HG02938 (cell line): Measurements from ENCODE around the gene PXYLP1.

ENCODE experiments used
- ATAC-seq: cut with Tn5 transposase; IDR thresholded peaks from one replicate; pipeline ENCODE4 v1.9.1; 2021; ENCODE audit warnings: mild to moderate bottlenecking, moderate library complexity; ENCODE audit not compliant: unreplicated experiment

The PXYLP1 gene

DNA sequence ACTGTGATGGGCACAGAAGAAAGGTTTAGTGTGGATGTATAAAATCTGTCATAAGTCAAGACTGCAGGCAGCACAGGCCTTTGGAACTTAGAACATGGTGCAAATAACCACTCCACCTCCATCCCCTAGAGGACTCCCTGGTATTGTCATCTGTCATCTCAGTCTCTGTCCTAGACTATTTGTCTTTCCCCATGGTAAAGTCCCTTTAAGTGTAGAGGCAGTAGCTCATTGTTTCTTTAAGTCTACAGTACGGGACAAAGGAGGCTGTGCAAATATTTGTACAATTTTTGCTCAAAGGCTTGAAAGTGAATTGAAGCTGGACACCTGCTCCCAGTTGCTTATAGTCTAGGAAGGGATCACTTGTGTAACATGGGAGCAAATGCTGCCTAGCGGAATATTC, 3.2 kb upstream of the PXYLP1 start:
- ATAC-seq = no peak

DNA sequence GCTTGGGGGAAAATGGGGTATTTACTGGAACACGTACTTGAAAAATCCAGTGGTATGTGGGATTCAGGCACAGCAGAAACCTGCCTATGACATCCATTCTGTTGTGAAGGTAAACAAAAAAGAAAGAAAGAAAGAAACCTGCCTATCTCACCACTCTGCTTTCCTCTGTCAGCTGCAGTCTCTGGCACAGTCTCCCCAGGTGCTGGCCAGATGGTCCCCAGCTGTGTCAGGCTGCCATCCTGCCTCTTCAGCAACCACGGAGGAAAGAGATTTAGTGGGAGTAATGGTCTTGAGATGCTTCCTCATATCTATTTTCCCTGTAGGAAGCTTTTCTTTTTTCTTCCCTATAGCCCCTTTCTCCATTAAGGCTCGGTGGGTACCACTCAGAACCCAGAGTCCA, 2.5 kb upstream of the PXYLP1 start:
- ATAC-seq = no peak

DNA sequence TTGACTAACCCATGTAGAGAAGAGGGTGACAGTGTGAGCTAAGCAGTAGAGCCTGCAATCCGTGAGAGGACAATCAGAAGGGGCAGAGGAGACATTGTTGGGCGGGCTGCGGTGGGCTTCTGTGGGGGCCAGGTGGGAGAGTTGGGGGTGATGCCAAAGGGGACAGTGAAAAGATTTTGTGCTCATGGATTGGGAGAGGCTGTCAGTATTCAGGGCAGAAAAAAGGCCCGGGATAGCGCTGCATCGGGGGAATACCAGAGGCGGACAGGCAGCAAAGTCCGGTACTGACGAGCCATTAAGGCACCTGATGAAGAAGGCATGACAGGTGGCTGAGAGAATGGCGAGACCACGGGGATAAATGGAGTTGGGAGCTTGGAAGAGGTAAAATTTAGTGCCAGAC, 1.3 kb upstream of the PXYLP1 start:
- no peak for ATAC-seq

DNA sequence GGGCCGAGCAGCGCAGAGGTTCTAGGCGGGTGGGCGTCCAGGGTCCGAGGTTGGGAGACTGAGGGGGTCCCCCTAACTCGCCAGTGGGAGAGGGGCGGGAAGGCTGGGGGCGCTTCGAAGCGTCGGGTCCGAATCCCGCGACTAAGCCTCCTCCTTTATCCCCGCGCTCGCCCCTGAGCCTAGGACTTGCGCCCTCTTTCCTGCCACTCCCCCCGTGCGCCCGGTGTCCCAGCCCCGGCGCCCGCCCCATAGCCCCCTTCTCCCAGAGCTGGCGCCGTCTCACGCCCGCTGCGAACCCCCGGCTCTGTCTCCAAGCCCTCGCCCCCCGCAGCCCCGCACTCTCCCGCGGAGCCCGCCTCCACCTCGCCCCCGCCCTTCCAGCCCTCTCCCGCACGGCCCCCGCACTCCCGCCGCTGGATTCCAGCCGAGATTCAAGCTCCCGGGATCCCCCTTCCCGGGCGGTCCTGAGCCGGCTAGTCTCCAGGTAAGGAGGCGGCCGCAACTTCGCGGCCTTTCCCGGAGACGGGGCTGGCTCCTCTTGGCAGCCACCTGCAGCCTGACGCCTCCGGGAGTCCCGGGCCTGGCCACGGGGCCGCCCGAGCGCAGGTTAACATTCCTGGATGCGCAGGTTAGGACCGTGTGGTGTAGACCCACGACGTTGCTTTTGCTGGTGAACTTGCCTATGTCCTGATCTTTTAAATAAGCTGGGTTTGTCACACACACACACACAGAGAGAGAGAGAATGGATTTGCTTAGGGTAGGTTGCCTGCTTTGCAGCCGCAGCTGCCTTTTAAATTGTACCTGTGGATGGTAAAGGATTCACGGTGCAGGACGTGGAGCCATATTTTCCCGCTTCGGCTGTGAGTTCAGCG, 563 bp downstream of the PXYLP1 start:
- peak; percentile 1 for ATAC-seq

- no peak for ATAC-seq
Observed at GRCh38 chr3:141233457-141234161, 2.0 kb downstream of the PXYLP1 start.

DNA sequence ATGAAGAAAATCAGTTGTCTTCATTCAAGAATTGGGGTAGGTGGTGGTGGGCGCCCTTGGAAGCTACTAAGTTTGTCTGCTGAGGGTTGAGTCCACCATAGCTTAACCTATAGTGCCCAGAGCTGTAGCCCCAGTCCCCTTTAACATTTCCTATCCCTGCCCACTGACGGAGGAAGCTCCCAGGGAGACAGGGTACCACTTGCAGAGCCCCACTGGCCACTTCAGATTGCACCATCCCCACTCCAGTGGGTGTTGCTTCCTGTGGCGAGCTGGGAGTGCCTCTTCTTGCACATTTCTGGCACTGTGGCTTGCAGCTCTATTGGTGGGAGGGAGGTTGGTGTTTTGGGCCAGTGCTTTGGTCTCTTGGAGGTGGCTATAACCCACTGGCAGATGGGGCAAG, 2.7 kb downstream of the PXYLP1 start:
- no peak for ATAC-seq

- ATAC-seq = no peak
Observed at GRCh38 chr3:141235661-141236171, 4.1 kb downstream of the PXYLP1 start.

DNA sequence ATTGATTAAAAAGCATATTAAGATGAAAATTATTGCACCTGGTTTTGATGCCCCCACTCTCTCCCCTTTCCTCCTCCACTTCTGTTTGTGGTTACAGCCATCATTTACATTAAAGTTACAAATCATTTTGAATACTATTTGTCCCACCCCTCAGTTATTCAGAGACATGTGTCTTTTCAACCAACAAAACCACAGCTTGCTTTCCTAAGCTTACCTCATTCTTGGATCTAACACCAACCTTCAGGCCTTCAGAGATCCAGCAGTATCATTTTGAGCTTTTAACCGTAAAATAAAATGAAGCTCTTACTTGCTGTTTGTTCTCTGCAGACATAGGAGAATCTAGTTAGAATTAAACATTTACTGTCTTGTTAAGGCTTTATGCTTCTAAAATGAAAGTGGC, 4.7 kb downstream of the PXYLP1 start:
- ATAC-seq = no peak

DNA sequence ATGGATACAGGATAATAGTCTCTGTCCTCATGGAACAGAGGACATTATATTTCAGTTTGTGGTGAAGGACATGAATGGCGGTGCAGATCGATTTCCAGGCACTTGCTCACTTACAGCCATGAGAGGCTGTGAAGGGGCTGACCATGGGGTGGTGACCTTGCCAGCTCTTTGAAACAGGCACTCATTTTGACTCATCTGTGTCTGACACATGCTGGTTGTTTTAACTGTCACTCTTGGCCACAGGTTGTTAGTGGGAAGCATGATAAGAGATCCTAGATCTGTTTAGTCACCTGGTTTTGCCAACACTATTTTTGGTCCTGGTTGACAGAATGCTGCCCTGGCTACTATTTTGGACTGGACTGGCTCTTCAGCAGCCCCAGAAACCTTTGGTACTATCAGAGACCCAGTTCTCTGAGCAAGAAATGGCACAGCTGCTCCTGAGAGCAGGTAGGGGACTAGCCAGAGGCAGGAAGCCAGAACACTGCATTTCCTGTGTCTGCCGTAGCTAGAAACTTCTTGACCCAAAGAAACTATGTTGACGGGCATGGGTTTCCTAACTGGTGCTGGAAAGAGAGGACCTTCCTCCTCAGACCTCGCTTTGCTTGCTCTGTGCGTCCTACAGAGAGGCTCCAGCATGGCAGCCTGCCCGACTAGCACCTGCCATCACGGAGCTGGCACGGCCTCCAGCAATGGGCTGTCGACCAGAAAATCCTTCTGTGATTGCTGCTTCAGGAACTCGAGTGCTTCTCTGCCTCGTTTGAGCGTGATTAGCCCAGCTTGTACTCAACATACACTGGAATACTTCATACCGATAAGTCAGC, 6.3 kb downstream of the PXYLP1 start:
- no peak for ATAC-seq

- ATAC-seq = no peak
Observed at GRCh38 chr3:141239511-141240281, 8.1 kb downstream of the PXYLP1 start.

- ATAC-seq = no peak
Observed at GRCh38 chr3:141240286-141240685, 8.7 kb downstream of the PXYLP1 start.

- ATAC-seq = no peak
Observed at GRCh38 chr3:141240687-141241615, 9.3 kb downstream of the PXYLP1 start.

- ATAC-seq = no peak
Observed at GRCh38 chr3:141241616-141242376, 10.2 kb downstream of the PXYLP1 start.

DNA sequence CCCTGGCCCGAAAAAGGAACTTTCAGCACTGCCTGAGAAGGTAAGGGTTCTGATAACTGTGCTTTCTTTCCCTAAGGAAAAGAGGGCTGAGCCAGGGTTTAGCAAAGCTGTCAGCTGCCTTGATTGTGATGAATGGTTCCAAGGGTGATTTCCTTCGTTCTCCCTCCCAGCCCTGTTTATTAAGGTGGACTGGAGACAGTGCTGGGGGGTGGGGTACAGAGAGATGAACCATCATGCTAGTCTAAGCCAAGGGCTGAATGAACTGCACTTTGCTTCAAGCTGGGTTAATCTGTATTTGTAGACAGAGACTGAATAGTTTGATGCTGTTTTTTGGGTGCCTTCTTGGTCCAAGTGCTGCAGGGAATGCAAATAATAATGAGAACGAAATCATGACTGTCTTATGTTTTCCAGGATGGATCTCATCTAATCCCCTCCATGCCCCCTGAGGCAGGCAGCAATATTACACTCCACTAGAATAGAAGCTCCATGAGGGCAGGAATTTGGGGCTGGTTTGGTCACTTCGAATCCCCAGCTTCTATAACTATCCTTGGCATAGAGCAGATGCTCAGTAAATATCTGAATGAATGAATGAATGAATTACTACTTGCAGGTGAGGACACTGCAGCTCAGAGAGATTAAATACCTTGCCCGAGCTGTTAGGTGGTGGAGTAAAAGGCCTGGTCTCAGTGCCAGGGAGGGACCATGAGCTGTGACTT, 10.9 kb downstream of the PXYLP1 start:
- ATAC-seq = no peak

DNA sequence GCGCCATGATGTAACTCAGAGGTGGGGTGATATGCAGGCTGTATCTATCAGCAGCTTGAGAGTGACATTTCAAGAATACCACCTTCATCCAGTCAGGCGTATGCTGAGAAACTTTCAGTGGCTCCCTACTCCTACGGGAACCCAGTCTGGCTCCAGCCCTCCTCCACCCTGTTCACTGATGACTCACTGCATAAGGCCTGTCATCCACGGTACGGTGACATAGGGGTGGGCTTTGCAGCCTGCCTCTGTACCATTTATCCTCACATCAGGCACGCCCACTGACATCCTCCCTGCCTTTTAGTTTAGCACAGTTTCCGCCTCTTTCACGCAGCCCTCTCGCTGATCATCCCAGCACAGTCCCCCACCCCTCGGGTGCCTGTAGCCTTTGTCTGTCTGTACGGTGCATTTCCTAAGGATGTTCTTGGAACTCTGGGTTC, 11.7 kb downstream of the PXYLP1 start:
- no peak for ATAC-seq

GRCh38 chr3:141246224-141246957, 14.8 kb downstream of the PXYLP1 start:
- no peak for ATAC-seq

DNA sequence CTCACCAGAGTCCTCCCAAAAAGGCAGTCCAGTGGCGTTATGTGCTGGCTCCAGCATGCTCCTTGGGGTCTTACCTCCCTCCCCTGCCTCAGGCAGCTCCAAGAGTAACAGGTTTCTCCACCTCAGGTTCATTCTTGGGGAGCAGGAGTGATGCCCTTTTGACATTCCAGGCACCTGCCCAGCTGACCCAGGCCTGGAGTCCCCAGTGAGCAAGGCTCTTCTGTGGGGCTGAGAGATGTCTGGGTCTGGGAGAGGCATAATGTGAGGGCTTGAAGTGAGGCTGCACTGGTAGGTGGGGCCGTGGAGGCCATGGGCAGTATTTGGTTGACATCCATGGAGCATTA, 15.3 kb downstream of the PXYLP1 start:
- no peak for ATAC-seq
